ENCODE measurements around the gene PLCG2. TPM values are rescaled to one million over a fixed set of nuclear protein-coding genes. Genes with fewer than 3 reads are reported as not detected.

Gene PLCG2
- polyA plus RNA-seq, 2 donors = 2.3 to 4.4 TPM

GRCh38 chr16:81861915-81862314 is 82.8 kb downstream of the PLCG2 start:
- 26 to 48% methylated on average over 7 of the region's 7 CpGs for WGBS, 2 donors
- H3K27ac ChIP-seq (ENCODE audit: low read depth in 2 of 2, low read length in 1 of 2) = peak overlapping the region in 1 of 2 donors; percentile 9

GRCh38 chr16:81863630-81864352 is 84.7 kb downstream of the PLCG2 start:
- 67 to 73% methylated on average over 8 of the region's 8 CpGs for WGBS, 2 donors
- H3K4me3 ChIP-seq (ENCODE audit: low read depth in 1 of 2, low read length in 2 of 2) = no peak overlapping the region
- H3K27ac ChIP-seq (ENCODE audit: low read depth in 2 of 2, low read length in 1 of 2) = no peak overlapping the region
- no peaks in the 10 kb centered on the region for H3K36me3 ChIP-seq (ENCODE audit: control insufficient read depth in 2 of 2, insufficient read depth in 2 of 2, low read length in 1 of 2)
- H3K27me3 ChIP-seq (ENCODE audit: control insufficient read depth in 1 of 2, insufficient read depth in 2 of 2, low read length in 2 of 2) = no peaks in the 10 kb centered on the region
- H3K4me1 ChIP-seq (ENCODE audit: control insufficient read depth in 2 of 2, insufficient read depth in 2 of 2, low read length in 1 of 2) = no peaks in the 10 kb centered on the region
- no peaks in the 10 kb centered on the region for H3K9me3 ChIP-seq (ENCODE audit: control insufficient read depth in 2 of 2, insufficient read depth in 1 of 2, low read depth in 1 of 2, low read length in 1 of 2)

More at GRCh38 chr16:81861915-81862314, 82.8 kb downstream of the PLCG2 start:
- H3K4me3 ChIP-seq (ENCODE audit: low read depth in 1 of 2, low read length in 2 of 2) = no peak overlapping the region
- no peaks in the 10 kb centered on the region for H3K4me1 ChIP-seq (ENCODE audit: control insufficient read depth in 2 of 2, insufficient read depth in 2 of 2, low read length in 1 of 2)
- H3K27me3 ChIP-seq (ENCODE audit: control insufficient read depth in 1 of 2, insufficient read depth in 2 of 2, low read length in 2 of 2) = no peaks in the 10 kb centered on the region
- H3K9me3 ChIP-seq (ENCODE audit: control insufficient read depth in 2 of 2, insufficient read depth in 1 of 2, low read depth in 1 of 2, low read length in 1 of 2) = no peaks in the 10 kb centered on the region
- H3K36me3 ChIP-seq (ENCODE audit: control insufficient read depth in 2 of 2, insufficient read depth in 2 of 2, low read length in 1 of 2) = no peaks in the 10 kb centered on the region

GRCh38 chr16:81864646-81865382 is 85.7 kb downstream of the PLCG2 start:
- Histone ChIP-seq H3K4me1 (ENCODE audit: control insufficient read depth in 2 of 2, insufficient read depth in 2 of 2, low read length in 1 of 2) (no peaks in the 10 kb centered on the region), H3K36me3 (ENCODE audit: control insufficient read depth in 2 of 2, insufficient read depth in 2 of 2, low read length in 1 of 2) (no peaks in the 10 kb centered on the region), H3K4me3 (ENCODE audit: low read depth in 1 of 2, low read length in 2 of 2) (no peak overlapping the region), H3K27ac (ENCODE audit: low read depth in 2 of 2, low read length in 1 of 2) (no peak overlapping the region), H3K9me3 (ENCODE audit: control insufficient read depth in 2 of 2, insufficient read depth in 1 of 2, low read depth in 1 of 2, low read length in 1 of 2) (no peaks in the 10 kb centered on the region), H3K27me3 (ENCODE audit: control insufficient read depth in 1 of 2, insufficient read depth in 2 of 2, low read length in 2 of 2) (no peaks in the 10 kb centered on the region)
- 61 to 66% methylated on average over 14 of the region's 14 CpGs for WGBS, 2 donors

- no peak overlapping the region for H3K4me3 ChIP-seq (ENCODE audit: low read depth in 1 of 2, low read length in 2 of 2)
- no peaks in the 10 kb centered on the region for H3K4me1 ChIP-seq (ENCODE audit: control insufficient read depth in 2 of 2, insufficient read depth in 2 of 2, low read length in 1 of 2)
- H3K9me3 ChIP-seq (ENCODE audit: control insufficient read depth in 2 of 2, insufficient read depth in 1 of 2, low read depth in 1 of 2, low read length in 1 of 2) = no peaks in the 10 kb centered on the region
- H3K27ac ChIP-seq (ENCODE audit: low read depth in 2 of 2, low read length in 1 of 2) = peak overlapping the region; percentile 23 to 66
- 57 to 59% methylated on average over 10 of the region's 10 CpGs for WGBS, 2 donors
- no peaks in the 10 kb centered on the region for H3K27me3 ChIP-seq (ENCODE audit: control insufficient read depth in 1 of 2, insufficient read depth in 2 of 2, low read length in 2 of 2)
- no peaks in the 10 kb centered on the region for H3K36me3 ChIP-seq (ENCODE audit: control insufficient read depth in 2 of 2, insufficient read depth in 2 of 2, low read length in 1 of 2)
Measured at GRCh38 chr16:81866820-81867440, 87.8 kb downstream of the PLCG2 start.

- Histone ChIP-seq H3K4me3 (ENCODE audit: low read depth in 1 of 2, low read length in 2 of 2) (no peak overlapping the region), H3K9me3 (ENCODE audit: control insufficient read depth in 2 of 2, insufficient read depth in 1 of 2, low read depth in 1 of 2, low read length in 1 of 2) (no peaks in the 10 kb centered on the region), H3K27me3 (ENCODE audit: control insufficient read depth in 1 of 2, insufficient read depth in 2 of 2, low read length in 2 of 2) (no peaks in the 10 kb centered on the region), H3K4me1 (ENCODE audit: control insufficient read depth in 2 of 2, insufficient read depth in 2 of 2, low read length in 1 of 2) (no peaks in the 10 kb centered on the region), H3K27ac (ENCODE audit: low read depth in 2 of 2, low read length in 1 of 2) (no peak overlapping the region), H3K36me3 (ENCODE audit: control insufficient read depth in 2 of 2, insufficient read depth in 2 of 2, low read length in 1 of 2) (no peaks in the 10 kb centered on the region)
- WGBS, 2 donors = 83 to 94% methylated on average over 3 of the region's 3 CpGs
Measured at GRCh38 chr16:81868057-81868748, 89.1 kb downstream of the PLCG2 start.

GRCh38 chr16:81869326-81869725 is 90.2 kb downstream of the PLCG2 start:
- Histone ChIP-seq H3K36me3 (ENCODE audit: control insufficient read depth in 2 of 2, insufficient read depth in 2 of 2, low read length in 1 of 2) (no peaks in the 10 kb centered on the region), H3K27ac (ENCODE audit: low read depth in 2 of 2, low read length in 1 of 2) (no peak overlapping the region), H3K4me3 (ENCODE audit: low read depth in 1 of 2, low read length in 2 of 2) (no peak overlapping the region), H3K4me1 (ENCODE audit: control insufficient read depth in 2 of 2, insufficient read depth in 2 of 2, low read length in 1 of 2) (no peaks in the 10 kb centered on the region), H3K27me3 (ENCODE audit: control insufficient read depth in 1 of 2, insufficient read depth in 2 of 2, low read length in 2 of 2) (no peaks in the 10 kb centered on the region), H3K9me3 (ENCODE audit: control insufficient read depth in 2 of 2, insufficient read depth in 1 of 2, low read depth in 1 of 2, low read length in 1 of 2) (no peaks in the 10 kb centered on the region)
- 76 to 94% methylated on average over 5 of the region's 5 CpGs for WGBS, 2 donors

- no peak overlapping the region for H3K27ac ChIP-seq (ENCODE audit: low read depth in 2 of 2, low read length in 1 of 2)
- no peak overlapping the region for H3K4me3 ChIP-seq (ENCODE audit: low read depth in 1 of 2, low read length in 2 of 2)
- H3K27me3 ChIP-seq (ENCODE audit: control insufficient read depth in 1 of 2, insufficient read depth in 2 of 2, low read length in 2 of 2) = no peaks in the 10 kb centered on the region
- peaks cover 0 to 2% of the 10 kb centered on the region in 2 donors for H3K36me3 ChIP-seq (ENCODE audit: control insufficient read depth in 2 of 2, insufficient read depth in 2 of 2, low read length in 1 of 2)
- WGBS, 2 donors = 61 to 66% methylated on average over 4 of the region's 4 CpGs
- no peaks in the 10 kb centered on the region for H3K9me3 ChIP-seq (ENCODE audit: control insufficient read depth in 2 of 2, insufficient read depth in 1 of 2, low read depth in 1 of 2, low read length in 1 of 2)
- no peaks in the 10 kb centered on the region for H3K4me1 ChIP-seq (ENCODE audit: control insufficient read depth in 2 of 2, insufficient read depth in 2 of 2, low read length in 1 of 2)
Measured at GRCh38 chr16:81873206-81873605, 94.1 kb downstream of the PLCG2 start.

- H3K27me3 ChIP-seq (ENCODE audit: control insufficient read depth in 1 of 2, insufficient read depth in 2 of 2, low read length in 2 of 2) = no peaks in the 10 kb centered on the region
- H3K4me1 ChIP-seq (ENCODE audit: control insufficient read depth in 2 of 2, insufficient read depth in 2 of 2, low read length in 1 of 2) = no peaks in the 10 kb centered on the region
- WGBS, 2 donors = 17 to 18% methylated on average over 6 of the region's 6 CpGs
- H3K4me3 ChIP-seq (ENCODE audit: low read depth in 1 of 2, low read length in 2 of 2) = no peak overlapping the region
- peaks cover 0 to 2% of the 10 kb centered on the region in 2 donors for H3K36me3 ChIP-seq (ENCODE audit: control insufficient read depth in 2 of 2, insufficient read depth in 2 of 2, low read length in 1 of 2)
- H3K9me3 ChIP-seq (ENCODE audit: control insufficient read depth in 2 of 2, insufficient read depth in 1 of 2, low read depth in 1 of 2, low read length in 1 of 2) = no peaks in the 10 kb centered on the region
- no peak overlapping the region for H3K27ac ChIP-seq (ENCODE audit: low read depth in 2 of 2, low read length in 1 of 2)
Measured at GRCh38 chr16:81873843-81874752, 95.0 kb downstream of the PLCG2 start.
